Retinal pigment epithelial cell (primary cell): ENCODE measurements around the gene ZMYND11.

Experiments
- DNase-seq: peaks from one replicate; pipeline ENCODE4 v3.0.0-alpha.2; 2010; ENCODE audit warnings: low read depth
- H3K4me3 ChIP-seq: 2 replicates; pipeline ENCODE4 v1.5.1; 2011; ENCODE audit warnings: mild to moderate bottlenecking, low read length, control low read depth, moderate library complexity
- TF ChIP-seq, protein P1 (sequence below): conservative IDR thresholded peaks from 2 replicates; pipeline ENCODE4 v1.5.1; 2011; ENCODE audit warnings: low read depth, low read length, control low read depth, inconsistent platforms

ZMYND11 gene

DNA sequence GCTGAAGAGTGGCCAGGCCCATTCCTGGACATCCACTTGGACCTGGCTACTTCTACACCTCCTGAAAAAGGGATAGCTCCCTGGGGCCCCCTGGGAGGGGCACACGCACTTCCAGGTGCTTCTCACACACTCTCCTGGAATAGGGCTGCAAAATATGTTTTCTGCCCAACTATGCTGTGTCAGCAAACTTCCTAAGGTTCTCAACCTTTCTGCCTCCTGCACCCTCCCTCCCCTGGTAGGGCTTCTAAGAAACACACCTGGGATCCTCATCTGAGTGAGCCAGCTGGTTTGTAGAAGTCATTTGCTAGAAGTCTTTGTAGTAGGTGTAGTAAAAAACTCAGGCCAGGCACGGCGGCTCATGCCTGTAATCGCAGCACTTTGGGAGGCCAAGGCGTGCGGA lies 136.5 kb downstream of the ZMYND11 start:
- H3K4me3 ChIP-seq = no peak overlapping the region
- no peak for DNase-seq
- TF ChIP-seq, protein P1, sequence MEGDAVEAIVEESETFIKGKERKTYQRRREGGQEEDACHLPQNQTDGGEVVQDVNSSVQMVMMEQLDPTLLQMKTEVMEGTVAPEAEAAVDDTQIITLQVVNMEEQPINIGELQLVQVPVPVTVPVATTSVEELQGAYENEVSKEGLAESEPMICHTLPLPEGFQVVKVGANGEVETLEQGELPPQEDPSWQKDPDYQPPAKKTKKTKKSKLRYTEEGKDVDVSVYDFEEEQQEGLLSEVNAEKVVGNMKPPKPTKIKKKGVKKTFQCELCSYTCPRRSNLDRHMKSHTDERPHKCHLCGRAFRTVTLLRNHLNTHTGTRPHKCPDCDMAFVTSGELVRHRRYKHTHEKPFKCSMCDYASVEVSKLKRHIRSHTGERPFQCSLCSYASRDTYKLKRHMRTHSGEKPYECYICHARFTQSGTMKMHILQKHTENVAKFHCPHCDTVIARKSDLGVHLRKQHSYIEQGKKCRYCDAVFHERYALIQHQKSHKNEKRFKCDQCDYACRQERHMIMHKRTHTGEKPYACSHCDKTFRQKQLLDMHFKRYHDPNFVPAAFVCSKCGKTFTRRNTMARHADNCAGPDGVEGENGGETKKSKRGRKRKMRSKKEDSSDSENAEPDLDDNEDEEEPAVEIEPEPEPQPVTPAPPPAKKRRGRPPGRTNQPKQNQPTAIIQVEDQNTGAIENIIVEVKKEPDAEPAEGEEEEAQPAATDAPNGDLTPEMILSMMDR = no peak

DNA sequence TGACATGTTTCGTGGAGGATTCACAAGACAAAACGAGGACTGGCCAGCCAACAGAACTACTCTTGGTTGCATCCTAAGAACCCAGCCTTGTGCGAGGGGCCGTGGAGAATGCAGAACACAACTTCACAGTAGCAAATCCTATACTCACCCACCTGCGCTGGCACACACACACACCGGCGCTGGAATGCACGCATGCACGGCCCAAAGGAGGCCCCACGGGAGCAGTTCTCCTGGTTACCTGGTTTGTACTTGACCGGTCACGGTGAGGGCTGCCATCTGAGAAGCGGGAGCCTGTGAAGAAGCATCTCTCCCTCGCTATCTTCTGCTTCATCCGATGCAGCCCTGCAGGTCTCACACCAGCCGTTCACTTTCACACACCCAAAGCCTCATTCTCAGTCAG lies 137.8 kb downstream of the ZMYND11 start:
- DNase-seq = no peak
- TF ChIP-seq, protein P1 = no peak
- no peak overlapping the region for H3K4me3 ChIP-seq

DNA sequence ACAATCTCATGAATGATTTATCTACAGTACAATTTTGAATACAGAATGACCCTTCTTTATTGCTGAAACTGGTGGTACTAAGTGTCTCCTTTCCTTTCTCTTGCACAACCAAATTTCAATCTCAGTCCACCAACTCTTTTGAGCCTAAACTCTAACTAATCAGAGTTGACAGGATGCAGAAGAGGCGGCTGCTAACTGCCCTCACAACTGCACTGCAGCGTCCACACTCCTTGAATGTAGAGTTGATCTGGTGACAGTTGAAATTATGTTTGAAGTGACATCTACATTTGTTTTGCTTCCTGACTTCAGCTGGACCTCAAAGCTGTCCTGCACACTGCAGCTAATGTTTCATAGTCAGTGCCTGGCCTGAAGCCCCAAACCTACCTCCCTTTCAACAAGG lies 139.6 kb downstream of the ZMYND11 start:
- DNase-seq = no peak
- TF ChIP-seq, protein P1 = no peak

DNA sequence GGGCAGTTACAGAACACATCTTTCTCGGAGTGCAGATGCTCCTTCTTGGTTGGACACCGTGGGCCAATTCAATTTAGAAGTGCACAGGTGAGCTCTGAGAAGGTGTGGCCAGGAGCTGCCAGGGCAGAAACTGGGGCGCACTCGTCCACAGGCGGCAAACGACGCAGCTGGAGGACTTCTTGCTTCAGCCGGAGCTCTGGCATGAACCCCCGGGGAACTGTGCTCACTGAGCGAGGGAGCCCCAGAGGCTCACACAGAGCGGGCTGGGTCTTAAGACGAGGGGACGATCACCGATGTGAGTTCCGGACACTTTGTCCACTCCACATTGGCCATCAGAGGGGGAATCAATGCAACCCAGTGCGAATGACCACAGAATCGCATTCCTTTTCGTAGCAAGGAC lies 140.4 kb downstream of the ZMYND11 start:
- TF ChIP-seq, protein P1 = no peak
- H3K4me3 ChIP-seq = no peak overlapping the region
- DNase-seq = no peak

More for the DNA sequence above, 139.6 kb downstream of the ZMYND11 start:
- H3K4me3 ChIP-seq = no peak overlapping the region

DNA sequence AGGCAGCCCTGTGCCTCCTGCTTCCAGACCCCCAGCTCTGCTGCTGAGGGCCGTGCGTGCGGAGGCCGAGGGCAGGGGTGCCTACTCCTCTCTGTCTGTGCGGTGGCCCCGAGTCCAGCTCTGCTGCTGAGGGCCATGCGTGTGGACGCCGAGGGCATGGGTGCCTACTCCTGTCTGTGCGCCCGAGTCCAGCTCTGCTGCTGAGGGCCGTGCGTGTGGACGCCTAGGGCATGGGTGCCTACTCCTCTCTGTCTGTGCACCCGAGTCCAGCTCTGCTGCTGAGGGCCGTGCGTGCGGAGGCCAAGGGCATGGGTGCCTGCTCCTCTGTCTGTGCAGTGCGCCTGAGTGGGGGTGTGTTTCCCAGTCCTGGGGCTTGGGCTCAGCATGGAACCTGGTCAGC lies 142.7 kb downstream of the ZMYND11 start:
- no peak overlapping the region for H3K4me3 ChIP-seq
- TF ChIP-seq, protein P1 = no peak
- DNase-seq = no peak

DNA sequence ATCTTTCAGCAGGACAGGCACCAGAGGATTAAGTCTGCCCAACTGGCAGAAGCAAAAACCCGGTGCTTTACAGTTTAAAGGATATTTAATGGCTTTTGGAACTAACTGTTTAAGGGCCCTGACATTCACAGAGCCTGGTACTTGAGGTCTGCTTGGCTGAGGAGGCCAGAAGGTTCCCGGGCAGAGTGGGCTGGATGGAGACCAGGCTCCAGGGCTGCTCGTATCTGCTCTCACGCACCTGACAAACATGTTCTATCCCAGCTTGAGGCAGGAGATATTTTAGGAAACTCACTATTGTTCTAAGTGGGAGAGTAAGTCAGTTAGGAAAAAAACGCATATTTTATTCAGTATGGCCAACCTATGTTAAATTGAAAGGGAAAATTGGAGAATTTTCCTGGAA lies 143.5 kb downstream of the ZMYND11 start:
- no peak for DNase-seq
- H3K4me3 ChIP-seq = no peak overlapping the region
- TF ChIP-seq, protein P1 = no peak

DNA sequence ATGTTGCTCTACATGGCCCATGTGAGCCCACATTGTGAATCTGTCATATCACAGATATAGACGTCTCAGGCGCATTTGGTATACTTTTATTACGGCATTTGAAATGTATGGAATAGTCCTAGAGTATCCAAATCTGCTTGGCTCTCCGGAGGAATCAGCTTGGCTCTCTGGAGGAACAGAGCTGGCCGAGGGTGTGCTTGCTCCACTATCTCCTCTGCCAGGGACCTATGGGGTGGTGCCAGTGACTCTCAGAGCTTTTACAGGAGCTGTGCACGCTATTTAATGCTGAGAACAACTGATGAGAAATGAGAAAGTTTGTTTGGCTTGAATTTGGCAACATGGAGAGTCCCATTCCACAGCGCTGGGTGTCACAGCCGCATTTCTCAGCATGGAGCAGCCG lies 144.0 kb downstream of the ZMYND11 start:
- no peak for DNase-seq
- TF ChIP-seq, protein P1 = no peak
- no peak overlapping the region for H3K4me3 ChIP-seq
